ENCODE measurements around the gene KDM2A.

DNA sequence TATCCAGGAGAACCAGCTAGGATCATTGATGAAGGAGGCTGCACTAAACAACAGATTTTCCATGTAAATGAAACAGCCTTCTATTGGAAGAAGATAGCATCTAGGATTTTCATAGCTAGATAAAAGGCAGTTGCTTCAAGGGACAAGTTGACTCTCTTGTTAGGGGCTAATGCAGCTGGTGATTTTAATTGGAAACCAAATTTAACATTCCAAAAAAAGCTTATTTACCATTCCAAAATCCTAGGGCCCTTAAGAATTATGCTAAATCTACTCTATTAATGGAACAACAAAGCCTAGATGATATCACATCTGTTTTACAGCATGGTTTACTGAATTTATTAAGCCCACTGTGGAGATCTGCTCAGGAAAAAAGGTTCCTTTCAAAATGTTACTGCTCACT lies 80.7 kb downstream of the KDM2A start:
- TF ChIP-seq ZNF8 (CRISPR knock-in tag; IDR thresholded peaks at IDR 0.05) (no peak), ARNTL (CRISPR knock-in tag; IDR thresholded peaks at IDR 0.05; ENCODE audit: borderline replicate concordance, low read depth) (no peak), TOX (CRISPR knock-in tag; IDR thresholded peaks at IDR 0.05; ENCODE audit: borderline replicate concordance) (no peak), SNAI2 (CRISPR knock-in tag; IDR thresholded peaks at IDR 0.05) (no peak), CSDC2 (CRISPR knock-in tag; IDR thresholded peaks at IDR 0.05) (no peak), ZNF70 (CRISPR knock-in tag; IDR thresholded peaks at IDR 0.05) (no peak), ZFP3 (CRISPR knock-in tag; IDR thresholded peaks at IDR 0.05) (no peak), ESRRG (CRISPR knock-in tag; IDR thresholded peaks at IDR 0.05) (no peak), ISL1 (CRISPR knock-in tag; IDR thresholded peaks at IDR 0.05) (no peak), ZFP30 (CRISPR knock-in tag; IDR thresholded peaks at IDR 0.05) (no peak)
- TF ChIP-seq, protein P1, sequence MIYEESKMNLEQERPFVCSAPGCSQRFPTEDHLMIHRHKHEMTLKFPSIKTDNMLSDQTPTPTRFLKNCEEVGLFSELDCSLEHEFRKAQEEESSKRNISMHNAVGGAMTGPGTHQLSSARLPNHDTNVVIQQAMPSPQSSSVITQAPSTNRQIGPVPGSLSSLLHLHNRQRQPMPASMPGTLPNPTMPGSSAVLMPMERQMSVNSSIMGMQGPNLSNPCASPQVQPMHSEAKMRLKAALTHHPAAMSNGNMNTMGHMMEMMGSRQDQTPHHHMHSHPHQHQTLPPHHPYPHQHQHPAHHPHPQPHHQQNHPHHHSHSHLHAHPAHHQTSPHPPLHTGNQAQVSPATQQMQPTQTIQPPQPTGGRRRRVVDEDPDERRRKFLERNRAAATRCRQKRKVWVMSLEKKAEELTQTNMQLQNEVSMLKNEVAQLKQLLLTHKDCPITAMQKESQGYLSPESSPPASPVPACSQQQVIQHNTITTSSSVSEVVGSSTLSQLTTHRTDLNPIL (CRISPR knock-in tag; IDR thresholded peaks at IDR 0.05; ENCODE audit: low read depth) = no peak
- TF ChIP-seq, protein P2, sequence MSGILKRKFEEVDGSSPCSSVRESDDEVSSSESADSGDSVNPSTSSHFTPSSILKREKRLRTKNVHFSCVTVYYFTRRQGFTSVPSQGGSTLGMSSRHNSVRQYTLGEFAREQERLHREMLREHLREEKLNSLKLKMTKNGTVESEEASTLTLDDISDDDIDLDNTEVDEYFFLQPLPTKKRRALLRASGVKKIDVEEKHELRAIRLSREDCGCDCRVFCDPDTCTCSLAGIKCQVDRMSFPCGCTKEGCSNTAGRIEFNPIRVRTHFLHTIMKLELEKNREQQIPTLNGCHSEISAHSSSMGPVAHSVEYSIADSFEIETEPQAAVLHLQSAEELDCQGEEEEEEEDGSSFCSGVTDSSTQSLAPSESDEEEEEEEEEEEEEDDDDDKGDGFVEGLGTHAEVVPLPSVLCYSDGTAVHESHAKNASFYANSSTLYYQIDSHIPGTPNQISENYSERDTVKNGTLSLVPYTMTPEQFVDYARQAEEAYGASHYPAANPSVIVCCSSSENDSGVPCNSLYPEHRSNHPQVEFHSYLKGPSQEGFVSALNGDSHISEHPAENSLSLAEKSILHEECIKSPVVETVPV (CRISPR knock-in tag; IDR thresholded peaks at IDR 0.05) = no peak
- TF ChIP-seq, protein P3, sequence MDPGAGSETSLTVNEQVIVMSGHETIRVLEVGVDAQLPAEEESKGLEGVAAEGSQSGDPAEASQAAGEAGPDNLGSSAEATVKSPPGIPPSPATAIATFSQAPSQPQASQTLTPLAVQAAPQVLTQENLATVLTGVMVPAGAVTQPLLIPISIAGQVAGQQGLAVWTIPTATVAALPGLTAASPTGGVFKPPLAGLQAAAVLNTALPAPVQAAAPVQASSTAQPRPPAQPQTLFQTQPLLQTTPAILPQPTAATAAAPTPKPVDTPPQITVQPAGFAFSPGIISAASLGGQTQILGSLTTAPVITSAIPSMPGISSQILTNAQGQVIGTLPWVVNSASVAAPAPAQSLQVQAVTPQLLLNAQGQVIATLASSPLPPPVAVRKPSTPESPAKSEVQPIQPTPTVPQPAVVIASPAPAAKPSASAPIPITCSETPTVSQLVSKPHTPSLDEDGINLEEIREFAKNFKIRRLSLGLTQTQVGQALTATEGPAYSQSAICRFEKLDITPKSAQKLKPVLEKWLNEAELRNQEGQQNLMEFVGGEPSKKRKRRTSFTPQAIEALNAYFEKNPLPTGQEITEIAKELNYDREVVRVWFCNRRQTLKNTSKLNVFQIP (CRISPR knock-in tag; IDR thresholded peaks at IDR 0.05; ENCODE audit: borderline replicate concordance, low read depth) = no peak

Data from SK-N-SH treated with all-trans-retinoic acid at 6 μM for 48 hours (cell line).